ENCODE results near the gene RRP8.
A peak's percentile ranks its signal among the peaks of the same experiment; 100 is the strongest.

RRP8 gene

GRCh38 chr11:6632116-6633073 is 29.0 kb upstream of the RRP8 start:
- DNase-seq (ENCODE audit: low read depth in 2 of 2) = no peak

- no peak for DNase-seq (ENCODE audit: low read depth in 2 of 2)
Observed at GRCh38 chr11:6631361-6631890, 28.0 kb upstream of the RRP8 start.

DNA sequence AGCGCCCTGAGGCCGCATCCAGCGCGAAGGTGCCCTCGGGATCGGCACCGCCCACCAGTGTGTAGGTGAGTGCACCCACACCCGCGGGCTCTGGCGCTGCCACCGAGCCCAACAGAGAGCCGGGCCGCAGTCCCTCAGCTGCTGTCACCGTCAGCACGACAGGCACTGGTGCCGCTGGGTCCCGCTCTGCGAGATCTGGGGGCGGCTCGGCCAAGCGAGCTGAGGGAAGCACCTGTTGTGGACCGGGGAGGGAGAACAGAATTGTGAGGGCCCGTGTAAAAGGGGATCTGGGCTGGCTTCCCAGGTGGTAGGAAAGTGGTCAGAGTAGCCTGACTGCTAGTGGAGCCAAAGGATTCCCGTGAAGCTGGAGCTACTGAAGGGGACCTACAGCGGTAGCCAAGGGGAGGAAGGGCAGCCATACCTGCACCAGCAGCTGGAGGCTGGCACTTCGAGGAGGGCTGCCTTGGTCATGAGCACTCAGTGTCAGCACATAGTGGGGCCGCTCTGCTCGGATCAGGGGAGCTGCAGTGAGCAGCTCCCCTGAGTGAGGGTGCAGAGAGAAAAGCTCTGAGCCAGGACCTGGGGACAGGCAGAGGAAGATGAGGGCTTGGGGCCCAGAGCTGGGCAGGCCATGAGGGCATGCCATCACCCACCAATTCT is 27.3 kb upstream of the RRP8 start:
- DNase-seq (ENCODE audit: low read depth in 2 of 2) = no peak

DNA sequence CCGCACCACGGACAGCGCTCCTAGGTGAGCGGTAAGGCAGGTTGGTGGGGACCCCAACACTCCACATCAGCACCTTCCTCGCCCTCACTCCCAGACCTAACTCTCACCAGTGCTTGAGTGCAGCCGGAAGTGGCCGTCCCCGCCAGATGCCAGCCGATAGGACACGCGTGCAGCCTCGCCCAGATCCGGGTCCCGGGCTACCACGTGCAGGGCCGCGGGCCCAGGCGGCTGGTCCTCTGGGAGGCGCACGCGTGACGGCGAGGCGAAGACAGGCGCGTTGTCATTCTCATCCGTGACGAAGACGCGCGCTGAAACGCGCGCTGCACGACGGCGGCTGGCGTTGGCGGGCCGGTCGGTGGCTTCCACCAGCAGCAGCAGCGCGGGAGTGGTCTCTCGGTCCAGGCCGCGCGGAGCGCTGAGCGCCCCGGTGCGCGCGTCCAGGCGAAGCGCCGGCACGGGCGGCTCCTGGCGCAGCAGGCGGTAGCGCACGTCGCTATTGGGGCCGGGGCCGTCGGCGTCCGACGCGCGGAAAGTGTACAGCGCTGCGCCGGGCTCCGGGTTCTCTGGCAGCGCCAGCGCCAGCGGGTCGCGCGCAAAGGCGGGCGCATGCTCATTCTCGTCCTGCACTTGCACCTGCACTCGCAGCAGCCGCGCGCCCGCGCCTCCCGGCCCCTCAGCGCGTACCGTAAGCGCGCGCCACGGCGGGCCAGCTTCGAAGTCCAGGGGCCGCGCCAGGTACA is 26.6 kb upstream of the RRP8 start:
- DNase-seq (ENCODE audit: low read depth in 2 of 2) = no peak

DNA sequence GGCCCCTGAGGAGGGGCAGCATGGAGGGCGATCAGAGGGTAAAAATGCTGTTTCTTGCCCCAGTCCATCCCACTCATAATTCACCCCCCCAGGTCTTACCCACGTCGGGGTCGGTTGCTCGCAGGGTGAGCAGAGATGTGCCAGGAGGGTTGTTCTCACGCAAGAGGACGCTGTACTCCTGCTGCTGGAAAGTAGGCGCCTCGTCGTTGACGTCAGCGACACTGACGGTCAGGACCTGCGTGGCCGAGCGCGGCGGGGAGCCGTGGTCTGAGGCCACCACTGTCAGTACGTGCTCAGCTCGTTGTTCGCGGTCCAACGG is 26.1 kb upstream of the RRP8 start:
- no peak for DNase-seq (ENCODE audit: low read depth in 2 of 2)

- DNase-seq (ENCODE audit: low read depth in 2 of 2) = no peak
Observed at GRCh38 chr11:6628526-6628925, 25.1 kb upstream of the RRP8 start.

- no peak for DNase-seq (ENCODE audit: low read depth in 2 of 2)
Observed at GRCh38 chr11:6627762-6628241, 24.4 kb upstream of the RRP8 start.

DNA sequence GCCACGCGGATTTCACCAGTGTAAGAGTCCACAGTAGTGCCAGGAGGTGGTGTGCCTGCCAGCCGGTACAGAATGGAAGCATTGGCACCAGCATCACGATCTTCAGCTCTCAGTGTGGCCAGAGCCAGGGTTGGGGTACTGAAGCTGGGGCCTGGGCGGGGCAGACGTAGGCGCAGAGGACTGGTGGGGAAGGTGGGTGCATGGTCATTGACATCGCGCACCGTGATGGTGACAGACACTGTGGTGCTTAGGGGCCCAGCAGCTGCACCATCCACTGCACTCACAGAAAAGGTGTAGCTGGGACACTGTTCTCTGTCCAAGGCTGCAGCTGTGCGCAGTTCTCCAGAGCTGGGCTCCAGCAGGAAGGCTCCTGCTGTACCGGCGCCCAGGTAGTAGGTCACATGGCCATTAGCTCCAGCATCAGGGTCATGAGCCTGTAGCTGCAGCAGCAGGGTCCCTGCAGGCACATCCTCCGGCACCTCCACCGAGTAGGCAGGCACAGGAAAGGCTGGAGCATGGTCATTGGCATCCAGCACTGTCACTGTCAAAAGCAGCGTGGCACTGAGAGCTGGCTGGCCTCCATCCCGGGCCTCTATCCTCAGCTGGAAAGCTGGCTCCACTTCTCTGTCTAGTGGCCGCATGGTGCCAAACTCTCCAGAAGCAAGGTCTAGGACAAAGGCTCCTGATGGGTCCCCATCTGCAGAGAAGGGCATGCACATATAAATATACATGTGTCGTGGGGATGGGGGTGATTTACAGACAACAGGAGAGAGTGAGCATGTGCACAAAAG is 23.8 kb upstream of the RRP8 start:
- DNase-seq (ENCODE audit: low read depth in 2 of 2) = no peak

DNA sequence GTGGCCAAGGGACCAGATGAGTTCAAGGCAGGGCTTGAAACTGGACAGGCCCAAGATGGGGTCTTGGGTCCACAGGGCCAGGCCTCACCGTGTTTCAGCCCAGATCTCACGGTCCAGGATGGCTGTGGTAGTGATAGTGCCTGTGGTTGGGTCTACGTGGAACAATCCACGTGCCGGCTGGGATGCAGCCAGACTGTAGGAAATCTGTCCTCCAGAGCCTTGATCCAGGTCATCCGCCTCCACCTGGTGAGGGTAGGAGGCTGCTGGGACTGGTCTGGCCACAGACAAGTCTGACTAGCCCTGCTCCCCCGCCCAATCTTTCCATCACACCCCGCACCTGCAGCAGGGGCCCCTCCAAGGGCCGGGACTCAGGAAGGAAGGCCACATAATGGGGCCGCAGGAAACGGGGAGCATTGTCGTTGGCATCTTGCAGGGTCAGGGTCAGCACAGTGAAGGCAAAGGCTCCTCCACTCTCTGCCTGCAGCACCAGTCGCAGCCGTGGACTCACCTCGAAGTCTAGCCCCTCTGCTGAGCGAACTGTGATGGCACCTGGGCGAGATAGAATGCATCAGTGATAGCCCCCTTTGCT is 22.5 kb upstream of the RRP8 start:
- no peak for DNase-seq (ENCODE audit: low read depth in 2 of 2)

DNA sequence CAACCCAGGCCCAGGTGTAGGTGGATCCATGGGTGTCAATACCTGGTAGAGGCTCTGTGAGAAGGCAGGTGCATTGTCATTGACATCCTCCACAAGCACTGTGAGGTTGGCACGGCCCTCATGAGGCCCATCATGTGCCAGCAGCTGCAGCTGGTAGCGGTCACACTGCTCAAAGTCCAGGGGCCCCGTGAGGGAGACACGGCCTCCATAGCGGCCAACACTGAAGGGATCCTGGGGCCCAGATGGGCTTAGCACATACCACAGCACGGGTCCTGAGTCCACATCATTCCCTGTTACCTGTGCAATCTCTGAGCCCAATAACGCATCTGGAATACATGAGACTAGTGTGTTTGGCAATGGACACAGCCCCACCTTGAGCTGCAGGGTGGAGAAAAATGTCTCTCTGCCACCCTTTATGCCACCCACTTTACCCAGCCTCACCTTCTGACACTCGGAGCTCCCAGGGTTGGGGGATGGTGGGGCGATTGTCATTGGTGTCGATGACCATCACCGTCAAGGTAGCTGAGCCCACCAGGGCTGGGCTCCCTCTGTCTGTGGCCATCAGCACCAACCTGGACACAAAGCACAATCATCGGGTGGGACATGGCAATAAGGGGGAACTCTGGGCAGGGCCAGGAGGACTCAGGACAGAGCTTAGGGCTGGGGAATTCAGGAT is 21.9 kb upstream of the RRP8 start:
- DNase-seq (ENCODE audit: low read depth in 2 of 2) = no peak

GRCh38 chr11:6623391-6624363 is 20.3 kb upstream of the RRP8 start:
- no peak for DNase-seq (ENCODE audit: low read depth in 2 of 2)

DNA sequence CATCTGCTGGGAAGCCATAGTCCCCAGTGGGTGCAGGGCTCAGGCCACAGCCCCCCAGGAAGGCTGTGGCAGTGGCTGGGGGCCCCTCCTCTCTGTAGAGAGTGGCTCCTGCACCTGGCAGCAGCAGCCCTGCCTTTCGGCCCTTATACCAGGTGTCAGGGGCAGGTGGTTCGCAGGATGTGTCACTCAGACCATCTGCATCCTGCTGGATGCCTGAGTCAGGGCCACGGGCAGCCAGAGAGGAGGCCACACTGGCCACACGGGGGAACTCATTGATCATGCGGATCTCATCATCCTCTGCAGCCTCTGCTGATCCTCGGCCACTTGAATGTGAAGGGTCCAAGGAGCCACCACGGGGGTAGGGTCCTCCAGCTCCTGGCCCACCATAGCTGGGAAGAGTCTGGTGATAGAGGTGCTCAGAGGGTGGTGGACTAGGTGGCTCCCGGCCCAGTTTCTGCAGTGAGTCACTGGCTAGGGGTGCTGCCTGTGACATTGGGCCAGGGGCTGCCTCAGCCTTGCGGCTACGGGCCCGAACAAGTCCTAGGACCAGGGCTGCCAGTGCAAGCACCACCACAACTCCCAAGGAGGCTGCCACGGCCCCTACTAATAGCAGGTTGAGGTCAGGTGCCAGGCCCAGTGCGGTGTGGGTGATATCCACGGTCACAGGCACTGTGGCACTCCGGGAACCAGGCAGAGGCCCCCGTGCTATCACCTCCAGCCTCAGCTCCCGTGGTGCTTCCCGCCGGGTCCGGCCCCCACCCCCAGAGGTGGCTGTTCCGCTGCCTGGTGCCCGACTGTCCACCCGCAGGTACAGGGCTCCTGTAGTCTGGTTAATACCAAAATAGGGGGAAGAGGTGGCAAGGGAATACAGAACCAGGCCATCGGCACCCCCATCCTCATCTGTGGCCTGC is 19.1 kb upstream of the RRP8 start:
- no peak for DNase-seq (ENCODE audit: low read depth in 2 of 2)

- no peak for DNase-seq (ENCODE audit: low read depth in 2 of 2)
Observed at GRCh38 chr11:6621711-6622211, 18.3 kb upstream of the RRP8 start.

DNA sequence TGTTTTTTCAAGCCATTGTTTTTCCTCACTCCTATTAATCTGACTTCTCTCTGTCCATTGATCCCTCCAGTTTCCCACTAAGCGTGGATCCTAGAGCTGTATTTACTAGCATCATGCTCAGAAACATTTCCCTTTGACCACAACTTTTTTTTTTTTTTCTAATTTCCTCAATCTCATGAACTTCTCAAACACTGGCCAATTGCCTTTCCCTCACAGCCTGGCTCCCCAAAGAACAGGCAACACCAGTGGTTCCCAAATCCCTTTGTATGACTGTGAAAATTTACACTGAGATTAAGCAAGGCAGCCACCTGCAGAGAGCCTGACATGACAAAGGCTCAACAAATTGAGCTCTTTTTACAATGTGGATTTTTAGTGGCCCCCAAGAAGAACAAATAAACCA is 17.2 kb upstream of the RRP8 start:
- DNase-seq (ENCODE audit: low read depth in 2 of 2) = no peak

- DNase-seq (ENCODE audit: low read depth in 2 of 2) = peak; percentile 78 to 83
Observed at GRCh38 chr11:6619004-6619745, 15.8 kb upstream of the RRP8 start, which contains the start of gene TPP1. Gene TPP1, minus strand, starts transcription at chr11:6619422. Its CDS starts 22 bp downstream, at chr11:6619400.

DNA sequence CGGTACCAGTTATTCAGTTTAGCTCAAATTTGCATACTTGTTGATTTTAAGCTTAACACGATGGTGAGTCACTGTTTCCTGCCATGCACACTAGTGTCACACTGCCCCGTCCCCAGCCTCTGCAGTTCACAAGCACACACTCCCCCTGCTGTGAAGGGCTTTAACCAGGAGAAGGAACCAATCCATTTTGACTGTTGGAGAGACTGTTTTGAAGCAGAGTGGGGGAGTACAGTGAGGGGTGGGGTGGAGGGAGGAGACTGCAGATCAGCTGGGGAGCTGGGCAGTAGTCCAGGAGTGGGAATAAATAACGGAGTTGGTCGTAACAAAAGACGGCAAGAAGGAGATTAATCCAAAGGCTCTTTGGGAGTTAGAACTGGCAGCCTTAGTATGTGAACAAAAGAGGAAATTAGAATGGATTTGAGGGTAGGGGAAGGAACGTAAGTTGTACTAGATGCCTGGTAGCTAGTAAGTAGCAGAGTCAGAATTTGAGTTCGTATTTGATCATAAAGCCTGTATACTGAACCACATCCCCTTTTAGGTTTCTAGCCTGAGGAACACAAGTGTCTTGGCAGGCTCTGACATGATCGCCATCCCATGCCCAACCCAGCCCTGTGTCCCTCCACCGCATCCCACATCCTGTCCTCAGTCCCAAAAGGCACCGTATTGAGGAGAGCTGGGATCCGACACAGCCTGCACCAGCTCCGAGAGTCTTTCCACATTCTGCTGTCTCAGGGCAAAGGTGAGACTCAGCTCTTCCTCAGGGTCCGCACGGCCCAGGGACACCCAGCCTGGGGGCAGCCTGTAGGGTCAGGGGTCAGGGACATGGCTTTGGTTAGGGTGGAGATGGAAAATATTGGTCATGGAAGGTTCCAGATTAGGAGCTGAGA is 14.9 kb upstream of the RRP8 start:
- peak in 1 of 2 donors; percentile 32 for DNase-seq (ENCODE audit: low read depth in 2 of 2)

Data from stimulated activated CD8-positive, alpha-beta memory T cell treated with anti-CD3 and anti-CD28 coated beads, Interleukin-2, amount 100 ng/mL, for 48 hours (primary cell).